Glomerular visceral epithelial cell (primary cell): Measurements from ENCODE around the gene PSMD13.

Experiments used
- DNase-seq: peaks from one replicate; pipeline ENCODE4 v3.0.0-alpha.2; 2016; ENCODE audit errors: extremely low spot score

The PSMD13 gene

GRCh38 chr11:299081-299891 lies 62.5 kb downstream of the PSMD13 start, which contains the start of gene IFITM5:
TSS of gene IFITM5 (minus strand) at chr11:299526. CDS start at chr11:299490, 36 bp downstream.
- no peak for DNase-seq

GRCh38 chr11:299951-300735 lies 63.4 kb downstream of the PSMD13 start:
- no peak for DNase-seq
